ENCODE results near the gene PRXL2C. TPM values are rescaled to one million over a fixed set of nuclear protein-coding genes. Genes with fewer than 3 reads are reported as not detected.

PRXL2C gene
- total and polyA plus RNA-seq, 2 of the 13 experiments (the other 11 are each of a cell fraction or from before 2014, with no cell fraction given) = 11.0 to 13.2 TPM

DNA sequence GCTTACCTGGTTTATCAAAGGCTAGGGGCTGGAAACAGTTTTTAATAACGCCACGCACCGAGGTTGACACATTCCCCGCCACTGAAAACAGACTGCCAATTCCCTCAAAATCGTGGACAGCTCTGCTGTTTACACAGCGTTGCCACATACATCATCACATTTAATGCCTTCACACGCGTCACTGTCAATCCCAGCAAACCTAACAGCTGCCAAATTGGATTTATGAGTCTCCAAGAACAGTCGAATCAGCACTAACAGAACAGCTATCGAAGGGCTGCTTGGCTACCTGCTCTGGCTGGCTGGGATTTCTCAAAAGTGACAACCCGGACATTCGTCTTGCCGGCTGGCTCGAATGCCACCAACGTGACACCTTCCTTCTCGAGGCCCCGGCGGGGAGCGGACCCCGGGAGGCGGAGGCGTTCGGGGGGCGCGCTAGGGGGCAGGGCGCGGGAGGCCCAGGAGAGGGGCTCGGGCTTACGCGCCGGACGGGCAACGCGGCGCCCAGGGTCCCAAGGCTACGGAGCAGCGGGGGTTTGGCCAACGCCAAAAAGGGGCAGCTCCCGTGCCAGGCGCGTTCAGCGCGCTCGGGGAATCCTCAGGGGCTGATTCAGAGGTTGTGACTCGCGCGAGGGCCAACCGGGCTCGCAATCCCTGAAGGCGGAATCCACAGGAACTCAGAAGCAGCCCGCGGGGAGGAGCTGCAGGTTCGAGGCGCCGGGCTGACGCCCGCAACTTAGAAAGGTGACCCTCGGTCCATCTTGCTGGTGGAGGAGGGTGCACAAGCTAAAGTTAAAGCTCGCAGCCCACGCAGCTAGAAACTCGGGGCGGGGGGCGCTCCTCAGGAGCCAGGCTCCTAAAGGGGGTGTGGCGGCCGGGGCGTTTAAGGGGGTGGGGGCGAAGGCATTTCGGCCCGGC lies 36.7 kb downstream of the PRXL2C start (continued):
- TF ChIP-seq SNAPC4 (CRISPR knock-in tag; IDR thresholded peaks at IDR 0.05) = no peak
- no peak for TF ChIP-seq CCAR2 (optimal IDR thresholded peaks at IDR 0.05; ENCODE audit: low read depth, low read length)
- TF ChIP-seq ZNF430 (CRISPR knock-in tag; IDR thresholded peaks at IDR 0.05) = 0 out of 2 replicates have a peak, but pooled peaks have one; percentile 36
- TF ChIP-seq NRL (CRISPR knock-in tag; IDR thresholded peaks at IDR 0.05; ENCODE audit: borderline replicate concordance) = peak; percentile 32; the same call in 1 of the 2 replicates
- TF ChIP-seq SETDB1 (CRISPR knock-in tag; IDR thresholded peaks at IDR 0.05; ENCODE audit: borderline replicate concordance) = no peak
- peak; percentile 31; the same call in 1 of the 2 replicates for TF ChIP-seq HNRNPL (IDR thresholded peaks at IDR 0.05; ENCODE audit: low read depth, low read length)
- TF ChIP-seq JARID2 (CRISPR knock-in tag; IDR thresholded peaks at IDR 0.05; ENCODE audit: insufficient replicate concordance) = no peak
- TF ChIP-seq ZNF674 (CRISPR knock-in tag; IDR thresholded peaks at IDR 0.05; ENCODE audit: low read depth) = 0 out of 2 replicates have a peak, but pooled peaks have one; percentile 38
- TF ChIP-seq PITX1 (CRISPR knock-in tag; IDR thresholded peaks at IDR 0.05) = 0 out of 2 replicates have a peak, but pooled peaks have one; percentile 7
- TF ChIP-seq, protein P1, sequence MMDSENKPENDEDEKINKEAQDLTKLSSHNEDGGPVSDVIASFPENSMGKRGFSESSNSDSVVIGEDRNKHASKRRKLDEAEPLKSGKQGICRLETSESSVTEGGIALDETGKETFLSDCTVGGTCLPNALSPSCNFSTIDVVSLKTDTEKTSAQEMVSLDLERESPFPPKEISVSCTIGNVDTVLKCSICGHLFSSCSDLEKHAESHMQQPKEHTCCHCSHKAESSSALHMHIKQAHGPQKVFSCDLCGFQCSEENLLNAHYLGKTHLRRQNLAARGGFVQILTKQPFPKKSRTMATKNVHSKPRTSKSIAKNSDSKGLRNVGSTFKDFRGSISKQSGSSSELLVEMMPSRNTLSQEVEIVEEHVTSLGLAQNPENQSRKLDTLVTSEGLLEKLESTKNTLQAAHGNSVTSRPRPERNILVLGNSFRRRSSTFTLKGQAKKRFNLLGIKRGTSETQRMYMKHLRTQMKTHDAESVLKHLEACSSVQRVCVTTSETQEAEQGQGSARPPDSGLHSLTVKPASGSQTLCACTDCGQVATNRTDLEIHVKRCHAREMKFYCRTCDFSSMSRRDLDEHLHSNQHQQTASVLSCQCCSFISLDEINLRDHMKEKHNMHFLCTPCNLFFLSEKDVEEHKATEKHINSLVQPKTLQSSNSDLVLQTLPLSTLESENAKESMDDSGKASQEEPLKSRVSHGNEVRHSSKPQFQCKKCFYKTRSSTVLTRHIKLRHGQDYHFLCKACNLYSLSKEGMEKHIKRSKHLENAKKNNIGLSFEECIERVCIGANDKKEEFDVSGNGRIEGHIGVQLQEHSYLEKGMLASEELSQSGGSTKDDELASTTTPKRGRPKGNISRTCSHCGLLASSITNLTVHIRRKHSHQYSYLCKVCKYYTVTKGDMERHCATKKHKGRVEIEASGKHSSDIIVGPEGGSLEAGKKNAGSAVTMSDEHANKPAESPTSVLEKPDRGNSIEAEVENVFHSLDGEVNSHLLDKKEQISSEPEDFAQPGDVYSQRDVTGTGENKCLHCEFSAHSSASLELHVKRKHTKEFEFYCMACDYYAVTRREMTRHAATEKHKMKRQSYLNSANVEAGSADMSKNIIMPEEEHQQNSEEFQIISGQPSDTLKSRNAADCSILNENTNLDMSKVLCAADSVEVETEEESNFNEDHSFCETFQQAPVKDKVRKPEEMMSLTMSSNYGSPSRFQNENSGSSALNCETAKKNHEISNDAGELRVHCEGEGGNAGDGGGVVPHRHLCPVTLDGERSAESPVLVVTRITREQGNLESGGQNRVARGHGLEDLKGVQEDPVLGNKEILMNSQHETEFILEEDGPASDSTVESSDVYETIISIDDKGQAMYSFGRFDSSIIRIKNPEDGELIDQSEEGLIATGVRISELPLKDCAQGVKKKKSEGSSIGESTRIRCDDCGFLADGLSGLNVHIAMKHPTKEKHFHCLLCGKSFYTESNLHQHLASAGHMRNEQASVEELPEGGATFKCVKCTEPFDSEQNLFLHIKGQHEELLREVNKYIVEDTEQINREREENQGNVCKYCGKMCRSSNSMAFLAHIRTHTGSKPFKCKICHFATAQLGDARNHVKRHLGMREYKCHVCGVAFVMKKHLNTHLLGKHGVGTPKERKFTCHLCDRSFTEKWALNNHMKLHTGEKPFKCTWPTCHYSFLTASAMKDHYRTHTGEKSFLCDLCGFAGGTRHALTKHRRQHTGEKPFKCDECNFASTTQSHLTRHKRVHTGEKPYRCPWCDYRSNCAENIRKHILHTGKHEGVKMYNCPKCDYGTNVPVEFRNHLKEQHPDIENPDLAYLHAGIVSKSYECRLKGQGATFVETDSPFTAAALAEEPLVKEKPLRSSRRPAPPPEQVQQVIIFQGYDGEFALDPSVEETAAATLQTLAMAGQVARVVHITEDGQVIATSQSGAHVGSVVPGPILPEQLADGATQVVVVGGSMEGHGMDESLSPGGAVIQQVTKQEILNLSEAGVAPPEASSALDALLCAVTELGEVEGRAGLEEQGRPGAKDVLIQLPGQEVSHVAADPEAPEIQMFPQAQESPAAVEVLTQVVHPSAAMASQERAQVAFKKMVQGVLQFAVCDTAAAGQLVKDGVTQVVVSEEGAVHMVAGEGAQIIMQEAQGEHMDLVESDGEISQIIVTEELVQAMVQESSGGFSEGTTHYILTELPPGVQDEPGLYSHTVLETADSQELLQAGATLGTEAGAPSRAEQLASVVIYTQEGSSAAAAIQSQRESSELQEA (CRISPR knock-in tag; IDR thresholded peaks at IDR 0.05; ENCODE audit: not compliant biosample characterization) = peak; percentile 24
- TF ChIP-seq ZNF30 (CRISPR knock-in tag; IDR thresholded peaks at IDR 0.05) = 0 out of 2 replicates have a peak, but pooled peaks have one; percentile 61
- TF ChIP-seq MED13 (CRISPR knock-in tag; IDR thresholded peaks at IDR 0.05) = peak; percentile 59; the same call in 1 of the 2 replicates
- no peak; a peak in 1 of 4 replicates for TF ChIP-seq KLF16 (CRISPR knock-in tag; IDR thresholded peaks at IDR 0.05)
- TF ChIP-seq TEAD2 (CRISPR knock-in tag; IDR thresholded peaks at IDR 0.05) = no peak
